Neuron (in vitro differentiated cells): Measurements from ENCODE around the gene MAPK12.

ENCODE experiments used
- H2AFZ ChIP-seq: one replicate; pipeline ENCODE4 v1.6.1; 2013; ENCODE audit warnings: low read depth, mild to moderate bottlenecking, inconsistent platforms, low read length, moderate library complexity
- H3K27me3 ChIP-seq: one replicate; pipeline ENCODE4 v1.6.1; 2013; ENCODE audit warnings: low read length; ENCODE audit not compliant: insufficient read depth
- H3K36me3 ChIP-seq: one replicate; pipeline ENCODE4 v1.6.1; 2013; ENCODE audit warnings: low read length; ENCODE audit not compliant: insufficient read depth
- H3K4me1 ChIP-seq: one replicate; pipeline ENCODE4 v1.6.1; 2013; ENCODE audit warnings: low read length; ENCODE audit not compliant: insufficient read depth
- H3K4me3 ChIP-seq: 2 replicates; pipeline ENCODE4 v1.5.1; 2013; ENCODE audit warnings: mild to moderate bottlenecking, low read length, moderate library complexity
- H3K9me3 ChIP-seq: one replicate; pipeline ENCODE4 v1.6.1; 2013; ENCODE audit warnings: low read length

The MAPK12 gene

DNA sequence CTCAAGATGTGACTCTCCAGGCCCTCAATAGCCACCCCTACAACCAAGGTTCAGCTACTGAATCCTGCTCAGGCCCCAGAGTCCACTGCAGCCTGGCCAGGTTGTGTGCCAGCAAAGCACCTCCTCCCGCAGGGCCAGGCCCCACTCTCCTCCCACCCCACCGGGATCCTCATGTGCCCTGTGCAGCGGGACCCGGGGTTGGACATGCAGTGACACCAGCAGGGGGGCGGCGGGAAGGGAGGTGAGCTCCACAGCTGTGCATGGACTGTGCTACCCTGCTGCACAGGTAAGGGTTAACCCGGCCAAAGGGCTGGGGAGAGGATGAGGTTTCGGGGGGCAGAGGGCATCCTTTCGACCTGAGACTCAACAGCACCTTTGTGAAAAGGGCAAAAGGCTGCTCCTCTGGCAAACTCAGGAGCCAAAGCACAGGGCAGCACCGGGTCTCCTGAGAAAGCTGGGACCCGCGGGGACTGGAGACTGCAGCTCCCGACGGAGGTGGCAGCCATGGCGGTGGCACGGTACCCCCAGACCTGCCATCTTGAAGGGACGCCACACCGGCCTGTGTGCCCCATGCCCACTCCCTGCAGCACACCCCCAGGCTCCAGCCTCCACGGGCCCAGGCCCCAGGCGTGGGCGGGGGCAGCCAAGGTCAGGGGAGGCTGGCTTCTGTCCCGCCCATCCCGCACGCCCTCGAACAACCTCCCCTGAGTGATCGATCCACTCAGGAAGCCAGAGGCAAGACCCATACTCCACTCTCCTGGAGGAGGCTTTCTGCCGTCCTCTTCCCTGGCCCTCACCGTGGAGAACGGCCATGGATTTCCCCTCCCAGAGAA, 35.4 kb upstream of the MAPK12 start:
- peaks cover 12% of the 10 kb centered on the region for H3K36me3 ChIP-seq

DNA sequence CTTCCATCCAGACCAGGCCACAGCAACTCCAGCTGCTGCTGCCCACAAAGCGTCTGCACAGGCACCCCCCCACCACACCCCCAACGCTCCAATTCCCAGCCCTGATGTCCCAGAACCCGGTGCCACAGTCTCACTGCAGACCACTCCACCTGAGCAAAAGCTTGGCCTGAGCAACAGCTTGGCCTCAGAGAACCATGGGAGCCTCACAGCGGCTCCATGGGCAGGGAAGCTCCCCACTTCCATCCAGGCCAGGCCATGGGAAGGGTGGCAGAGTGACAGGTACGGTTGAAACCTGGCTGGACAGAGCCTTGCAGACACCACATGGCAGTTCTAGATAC, 32.8 kb upstream of the MAPK12 start:
- H3K27me3 ChIP-seq = no peaks in the 10 kb centered on the region
- no peak overlapping the region for H3K4me3 ChIP-seq
- H2AFZ ChIP-seq = no peak overlapping the region
- H3K4me1 ChIP-seq = peaks cover 21% of the 10 kb centered on the region
- H3K9me3 ChIP-seq = no peaks in the 10 kb centered on the region
- H3K36me3 ChIP-seq = peaks cover 24% of the 10 kb centered on the region

More for the DNA sequence above, 35.4 kb upstream of the MAPK12 start:
- Histone ChIP-seq H2AFZ (no peak overlapping the region), H3K4me1 (peaks cover 21% of the 10 kb centered on the region), H3K27me3 (no peaks in the 10 kb centered on the region), H3K9me3 (no peaks in the 10 kb centered on the region), H3K4me3 (no peak overlapping the region)

DNA sequence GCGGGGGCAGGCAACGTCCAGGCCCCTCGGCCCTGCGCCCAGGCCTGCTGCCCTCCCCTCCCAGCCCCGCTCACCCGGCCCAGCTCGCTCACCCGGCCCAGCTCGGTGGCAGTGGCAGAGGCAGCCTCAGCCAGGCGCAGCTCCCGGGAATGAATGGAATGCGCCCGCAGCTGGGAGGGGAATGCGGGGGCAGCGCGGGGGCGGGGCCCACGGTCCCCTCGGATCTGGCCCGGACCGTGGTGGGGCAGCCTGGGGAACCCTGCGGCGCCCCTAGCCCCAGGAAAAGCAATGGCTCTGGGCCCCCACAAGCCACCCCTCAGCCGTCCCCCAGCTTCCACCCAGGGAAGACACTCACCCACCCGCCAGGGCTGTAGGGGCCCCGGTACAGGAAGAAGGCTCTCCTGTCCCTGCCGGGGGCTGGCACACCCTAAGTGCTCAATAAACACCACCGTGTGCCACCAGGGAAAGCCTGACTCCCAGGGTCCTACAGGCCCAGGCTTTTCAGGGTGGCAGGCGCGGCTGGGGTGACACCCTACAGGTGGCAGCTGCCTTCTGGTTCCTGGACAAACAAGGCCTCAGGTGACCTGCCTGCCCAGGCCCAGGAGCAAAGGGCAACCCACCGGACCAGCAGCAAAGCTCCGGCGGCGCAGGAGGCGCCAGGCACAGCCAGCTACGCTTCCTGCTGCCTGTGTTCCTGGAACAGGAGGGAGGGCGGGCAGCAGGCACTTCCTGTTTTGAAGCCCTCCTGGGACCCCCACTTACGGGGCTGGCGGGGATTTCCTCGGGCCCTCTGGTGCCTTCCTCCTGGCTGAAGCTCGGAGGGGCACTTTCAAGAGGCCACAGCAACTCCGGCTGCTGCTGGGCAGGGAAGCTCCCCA, 32.2 kb upstream of the MAPK12 start:
- Histone ChIP-seq H3K4me3 (no peak overlapping the region), H3K4me1 (peaks cover 21% of the 10 kb centered on the region), H3K27me3 (no peaks in the 10 kb centered on the region), H2AFZ (no peak overlapping the region), H3K36me3 (peaks cover 30% of the 10 kb centered on the region), H3K9me3 (no peaks in the 10 kb centered on the region)

DNA sequence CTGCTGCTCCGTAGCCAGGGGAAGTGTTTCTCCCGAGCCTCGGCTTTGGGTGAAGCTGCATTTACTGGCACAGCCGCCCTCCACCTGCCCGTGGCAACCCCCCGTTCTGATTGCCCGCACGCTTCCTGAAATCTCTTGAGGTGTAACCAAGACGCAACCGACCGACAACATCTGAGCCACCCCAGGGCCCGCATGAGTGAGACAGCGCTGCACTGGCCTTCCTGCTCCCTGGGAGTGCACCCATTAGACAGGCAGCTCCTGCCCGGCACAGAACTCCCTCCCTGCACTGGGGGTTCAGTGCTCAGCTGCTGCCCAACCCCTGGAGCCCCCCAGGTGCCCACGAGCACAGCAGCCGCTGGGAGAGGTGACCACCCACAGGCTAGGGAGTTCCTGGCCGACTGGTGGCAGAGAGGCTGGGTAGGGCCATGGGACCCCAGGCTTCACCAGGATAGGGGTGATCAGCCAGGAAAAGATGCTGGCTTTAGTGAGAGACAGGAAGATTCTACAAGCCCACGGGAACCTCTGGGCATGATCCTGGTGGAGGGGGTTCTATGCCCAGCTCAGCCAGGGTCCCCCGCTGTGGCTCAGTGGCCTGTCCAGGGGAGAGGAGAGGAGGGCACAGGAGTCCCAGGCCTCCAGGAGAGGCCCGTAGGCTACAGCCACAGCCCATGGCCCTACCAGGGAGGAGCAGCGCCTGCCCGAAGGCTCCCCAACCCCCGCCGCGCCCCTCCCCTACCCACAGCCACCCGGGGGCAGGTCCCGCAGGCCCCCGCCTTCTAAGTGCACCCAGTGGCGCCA, 31.4 kb upstream of the MAPK12 start:
- Histone ChIP-seq H2AFZ (no peak overlapping the region), H3K4me1 (peaks cover 21% of the 10 kb centered on the region), H3K36me3 (peaks cover 38% of the 10 kb centered on the region), H3K9me3 (no peaks in the 10 kb centered on the region), H3K4me3 (no peak overlapping the region), H3K27me3 (no peaks in the 10 kb centered on the region)

DNA sequence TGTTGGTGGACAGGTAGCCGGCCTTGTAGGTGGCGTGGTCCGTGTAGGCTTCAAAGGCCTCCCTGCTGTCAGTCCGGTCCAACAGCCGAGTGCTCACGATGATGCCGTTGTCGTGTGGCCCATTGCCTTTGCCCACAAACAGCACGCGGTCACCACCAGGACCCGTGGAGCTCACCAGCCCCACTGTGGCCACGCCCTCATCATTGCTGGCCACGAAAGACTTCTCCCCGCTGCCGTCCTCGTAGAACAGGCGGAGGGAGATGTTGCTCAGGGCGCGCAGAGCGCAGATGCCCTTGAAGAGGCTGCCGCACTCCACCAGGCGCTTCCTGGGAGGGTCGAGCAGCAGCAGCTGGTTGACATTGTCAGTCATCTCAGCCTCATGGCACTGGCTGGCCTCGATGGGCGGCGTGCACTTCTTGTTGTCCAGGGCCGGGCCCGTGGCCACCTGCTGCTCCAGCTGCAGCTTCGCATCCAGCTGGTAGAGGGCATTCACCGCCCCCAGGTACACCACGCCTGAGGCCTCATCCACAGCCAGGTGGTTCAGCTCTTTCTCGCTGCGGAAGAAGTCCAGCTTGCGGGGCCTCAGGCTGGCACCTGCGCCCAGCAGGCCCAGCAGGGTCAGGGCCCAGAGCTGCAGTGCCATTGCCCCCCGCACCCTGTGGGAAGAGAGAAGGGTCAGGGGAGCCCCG, 28.6 kb upstream of the MAPK12 start:
- Histone ChIP-seq H3K4me1 (peaks cover 21% of the 10 kb centered on the region), H3K9me3 (no peaks in the 10 kb centered on the region)

DNA sequence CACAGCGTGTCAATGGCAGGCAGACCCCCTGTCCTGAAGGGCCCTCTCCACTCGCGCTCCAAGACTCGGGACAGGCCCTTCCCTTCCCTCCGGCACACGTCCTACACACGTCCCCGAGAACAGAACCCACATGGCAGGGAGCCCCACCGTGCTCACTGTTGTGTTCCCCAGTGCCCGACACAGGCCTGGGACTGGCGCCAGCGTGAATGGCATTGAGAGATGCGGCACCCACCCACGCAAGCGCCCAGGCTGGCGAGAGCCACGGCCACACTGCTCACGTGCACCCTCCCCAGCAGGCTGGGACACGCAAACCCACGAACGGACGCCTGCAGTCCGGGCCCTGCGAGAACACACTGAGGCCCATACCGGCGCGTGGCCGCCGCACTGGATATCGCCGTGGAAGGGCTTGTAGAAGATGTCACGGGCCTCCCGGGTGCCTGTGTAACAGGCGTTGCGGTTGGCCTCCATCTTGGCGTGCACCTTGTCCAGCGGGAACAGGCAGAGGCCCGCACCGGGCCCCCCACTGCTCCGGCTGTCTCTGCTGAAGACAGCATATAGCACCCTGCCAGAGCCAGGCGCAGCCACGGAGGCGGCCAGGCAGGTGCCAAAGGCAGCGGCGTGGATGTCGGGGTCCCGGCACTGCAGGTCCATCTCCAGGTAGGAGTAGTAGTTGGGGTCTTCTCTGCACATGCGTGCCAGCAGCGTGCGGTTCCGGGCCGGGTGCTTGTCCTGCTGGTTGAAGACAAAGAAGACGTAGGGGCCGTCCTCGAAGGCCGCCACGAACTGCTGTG, 27.9 kb upstream of the MAPK12 start:
- H3K4me1 ChIP-seq = peaks cover 18% of the 10 kb centered on the region
- H3K9me3 ChIP-seq = no peaks in the 10 kb centered on the region
- H3K4me3 ChIP-seq = no peak overlapping the region
- no peaks in the 10 kb centered on the region for H3K27me3 ChIP-seq
- peaks cover 59% of the 10 kb centered on the region for H3K36me3 ChIP-seq
- no peak overlapping the region for H2AFZ ChIP-seq

More for the DNA sequence above, 28.6 kb upstream of the MAPK12 start:
- peaks cover 55% of the 10 kb centered on the region for H3K36me3 ChIP-seq
- H2AFZ ChIP-seq = no peak overlapping the region
- no peaks in the 10 kb centered on the region for H3K27me3 ChIP-seq
- H3K4me3 ChIP-seq = no peak overlapping the region

DNA sequence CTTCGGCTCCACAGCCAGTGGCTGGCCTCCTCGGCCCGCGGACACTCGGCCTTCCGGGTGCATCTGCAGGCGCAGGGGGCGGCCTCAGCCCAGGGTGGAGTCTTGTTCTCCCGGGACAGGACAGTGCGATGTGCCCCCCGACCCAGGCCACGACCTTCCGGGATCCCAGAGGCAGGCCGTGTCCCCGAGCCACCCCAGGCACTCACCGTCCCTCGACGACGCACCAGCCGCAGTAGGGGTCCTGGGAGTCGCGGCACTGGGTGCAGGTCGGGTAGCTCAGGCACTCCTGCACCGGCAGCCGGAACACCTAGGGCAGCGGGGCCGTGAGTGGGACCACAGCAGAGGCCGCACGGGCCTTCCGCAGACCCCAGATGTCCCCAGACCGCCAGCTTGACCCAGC, 26.2 kb upstream of the MAPK12 start:
- H3K36me3 ChIP-seq = peaks cover 73% of the 10 kb centered on the region
- no peak overlapping the region for H3K4me3 ChIP-seq

DNA sequence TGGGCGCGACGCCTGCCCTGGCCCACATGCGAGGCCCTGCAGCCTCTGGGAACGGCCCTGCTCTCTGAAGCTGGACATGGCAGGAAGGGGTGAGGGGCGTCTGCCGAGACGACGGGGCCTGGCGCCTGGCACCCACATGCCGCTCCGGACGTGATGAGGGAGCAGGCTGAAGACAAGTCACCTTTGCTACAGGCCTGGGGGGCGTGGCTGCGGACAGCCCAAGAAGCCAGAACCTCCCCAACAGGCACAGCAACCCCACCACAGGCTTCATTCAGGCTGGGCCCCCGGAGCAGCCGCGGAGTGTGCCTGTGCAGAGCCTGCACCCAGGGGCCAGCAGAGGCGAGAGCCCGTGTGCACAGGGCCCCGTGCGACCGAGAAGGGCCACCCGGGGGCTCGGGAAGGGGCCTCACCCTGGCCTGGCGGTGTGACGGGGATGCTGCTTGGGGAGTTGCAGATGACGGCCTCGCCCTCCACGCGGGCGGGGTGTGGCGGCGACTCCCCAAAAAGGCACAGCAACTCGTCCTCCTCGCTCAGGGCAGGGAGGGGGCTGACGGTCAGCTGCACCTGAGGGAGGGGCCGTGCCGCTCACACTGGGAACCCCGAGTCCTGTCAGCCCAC, 25.3 kb upstream of the MAPK12 start:
- Histone ChIP-seq H2AFZ (no peak overlapping the region), H3K4me3 (no peak overlapping the region), H3K4me1 (no peaks in the 10 kb centered on the region), H3K9me3 (no peaks in the 10 kb centered on the region), H3K36me3 (peaks cover 82% of the 10 kb centered on the region), H3K27me3 (no peaks in the 10 kb centered on the region)

More for the DNA sequence above, 26.2 kb upstream of the MAPK12 start:
- no peak overlapping the region for H2AFZ ChIP-seq
- peaks cover 3% of the 10 kb centered on the region for H3K4me1 ChIP-seq
- no peaks in the 10 kb centered on the region for H3K27me3 ChIP-seq
- no peaks in the 10 kb centered on the region for H3K9me3 ChIP-seq

DNA sequence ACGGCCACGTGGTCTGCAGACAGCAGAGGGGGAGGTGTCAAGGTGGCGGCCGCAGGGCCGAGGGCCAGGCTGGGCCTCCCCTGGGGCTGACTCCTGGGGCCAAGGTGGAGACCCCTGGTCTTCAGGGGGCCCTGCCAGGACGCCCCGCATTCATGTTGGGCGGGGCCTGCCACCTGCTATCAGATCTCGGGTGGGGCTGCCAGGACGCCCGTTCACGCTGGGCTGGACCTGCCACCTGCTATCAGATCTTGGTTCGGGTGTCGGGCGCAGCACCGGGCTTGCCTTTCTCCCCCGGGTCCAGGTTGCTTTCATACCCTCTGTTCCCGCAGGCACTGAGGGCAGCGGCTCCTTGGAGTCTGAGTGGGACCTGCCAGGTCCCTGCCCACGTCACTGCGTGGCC, 24.8 kb upstream of the MAPK12 start:
- Histone ChIP-seq H3K27me3 (no peaks in the 10 kb centered on the region), H3K9me3 (no peaks in the 10 kb centered on the region), H3K4me1 (no peaks in the 10 kb centered on the region), H3K36me3 (peaks cover 85% of the 10 kb centered on the region), H2AFZ (no peak overlapping the region), H3K4me3 (no peak overlapping the region)

DNA sequence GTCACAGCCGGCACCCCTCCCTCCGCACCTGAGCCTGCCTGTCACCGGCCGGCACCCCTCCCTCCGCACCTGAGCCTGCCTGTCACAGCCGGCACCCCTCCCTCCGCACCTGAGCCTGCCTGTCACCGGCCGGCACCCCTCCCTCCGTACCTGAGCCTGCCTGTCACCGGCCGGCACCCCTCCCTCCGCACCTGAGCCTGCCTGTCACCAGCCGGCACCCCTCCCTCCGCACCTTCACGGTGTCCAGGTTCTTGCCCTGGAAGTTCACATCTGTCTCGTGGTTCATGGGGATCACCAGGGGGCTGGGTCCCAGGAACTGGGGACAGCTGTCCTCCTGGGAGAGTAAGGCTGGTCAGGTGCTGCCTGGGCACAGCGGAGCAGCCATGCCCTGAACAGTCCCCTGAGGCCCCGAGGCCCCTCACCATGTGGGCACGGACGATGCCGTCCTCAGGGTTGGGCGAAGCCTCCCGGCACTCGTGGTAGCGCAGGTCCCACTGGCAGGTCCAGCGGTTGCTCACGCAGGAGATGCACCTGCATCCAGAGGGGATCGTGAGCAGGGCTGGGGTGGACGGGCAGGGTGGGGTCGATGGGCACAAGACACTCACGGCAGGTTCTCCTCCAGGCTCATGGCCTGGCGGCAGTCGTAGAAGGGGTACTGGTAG, 24.2 kb upstream of the MAPK12 start:
- peaks cover 85% of the 10 kb centered on the region for H3K36me3 ChIP-seq
- H2AFZ ChIP-seq = no peak overlapping the region
- H3K4me1 ChIP-seq = no peaks in the 10 kb centered on the region
- no peak overlapping the region for H3K4me3 ChIP-seq
- no peaks in the 10 kb centered on the region for H3K27me3 ChIP-seq
- H3K9me3 ChIP-seq = no peaks in the 10 kb centered on the region

DNA sequence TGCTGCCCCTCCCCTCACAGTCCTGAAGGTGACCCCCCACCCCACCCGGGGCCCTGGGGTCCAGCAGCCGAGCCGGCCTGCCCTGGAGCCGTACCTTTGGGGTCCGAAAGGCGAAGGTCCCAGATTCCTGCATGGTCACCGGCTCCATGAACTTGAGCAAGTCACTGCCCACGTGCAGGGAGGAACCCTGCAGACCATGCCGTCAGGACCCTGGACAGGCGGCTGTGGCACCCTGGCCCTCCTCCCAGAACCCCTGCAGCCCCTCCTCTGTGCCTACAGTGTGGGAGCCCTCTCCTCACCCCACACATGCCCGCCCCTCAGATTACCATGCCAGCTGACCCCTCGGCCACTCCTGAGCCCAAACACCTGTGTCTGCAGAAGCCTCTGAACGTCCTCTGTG, 23.0 kb upstream of the MAPK12 start:
- Histone ChIP-seq H2AFZ (no peak overlapping the region), H3K4me3 (no peak overlapping the region), H3K4me1 (no peaks in the 10 kb centered on the region), H3K36me3 (peaks cover 82% of the 10 kb centered on the region), H3K9me3 (no peaks in the 10 kb centered on the region), H3K27me3 (no peaks in the 10 kb centered on the region)
